GM19395 (cell line): ENCODE data around the gene VSX2.

ENCODE experiments used
- ATAC-seq: cut with Tn5 transposase; IDR thresholded peaks from one replicate; pipeline ENCODE4 v1.9.1; 2021; ENCODE audit warnings: mild to moderate bottlenecking, moderate library complexity; ENCODE audit not compliant: unreplicated experiment

Gene VSX2

GRCh38 chr14:74238974-74239847, at the start of gene VSX2:
Gene VSX2 (plus strand): TSS chr14:74239449. CDS start chr14:74239562, 113 bp downstream.
- no peak for ATAC-seq

DNA sequence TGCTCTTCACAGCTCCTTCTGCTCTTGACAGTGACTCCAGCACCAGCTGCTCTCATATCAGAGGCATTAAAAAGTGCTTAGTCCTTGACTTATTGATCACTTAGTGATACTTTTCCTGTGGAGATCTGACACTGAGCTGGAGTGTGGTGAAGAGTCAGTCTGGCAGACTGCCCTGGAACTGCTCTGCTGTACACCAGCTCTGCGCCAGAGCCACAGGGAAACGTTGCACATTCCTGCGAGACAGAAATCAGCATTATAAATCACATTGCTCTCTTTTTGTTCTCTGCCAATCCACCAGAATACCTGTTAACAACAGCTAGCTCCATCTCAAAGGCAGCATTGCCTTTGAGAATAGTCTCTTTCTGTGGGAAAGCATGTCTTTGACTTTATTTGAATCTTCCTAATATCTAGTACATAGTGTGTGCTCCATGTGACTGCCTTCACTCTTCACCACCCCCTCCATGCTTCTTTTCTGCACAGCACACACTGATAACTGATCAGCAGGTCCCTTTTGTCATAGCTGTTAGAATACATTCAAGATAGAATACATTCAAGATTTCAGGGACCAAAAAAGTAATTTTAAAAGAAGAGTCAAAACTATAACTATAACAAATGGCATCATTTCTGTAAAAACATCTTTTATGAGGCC, 48.2 kb upstream of the VSX2 start:
- no peak for ATAC-seq

DNA sequence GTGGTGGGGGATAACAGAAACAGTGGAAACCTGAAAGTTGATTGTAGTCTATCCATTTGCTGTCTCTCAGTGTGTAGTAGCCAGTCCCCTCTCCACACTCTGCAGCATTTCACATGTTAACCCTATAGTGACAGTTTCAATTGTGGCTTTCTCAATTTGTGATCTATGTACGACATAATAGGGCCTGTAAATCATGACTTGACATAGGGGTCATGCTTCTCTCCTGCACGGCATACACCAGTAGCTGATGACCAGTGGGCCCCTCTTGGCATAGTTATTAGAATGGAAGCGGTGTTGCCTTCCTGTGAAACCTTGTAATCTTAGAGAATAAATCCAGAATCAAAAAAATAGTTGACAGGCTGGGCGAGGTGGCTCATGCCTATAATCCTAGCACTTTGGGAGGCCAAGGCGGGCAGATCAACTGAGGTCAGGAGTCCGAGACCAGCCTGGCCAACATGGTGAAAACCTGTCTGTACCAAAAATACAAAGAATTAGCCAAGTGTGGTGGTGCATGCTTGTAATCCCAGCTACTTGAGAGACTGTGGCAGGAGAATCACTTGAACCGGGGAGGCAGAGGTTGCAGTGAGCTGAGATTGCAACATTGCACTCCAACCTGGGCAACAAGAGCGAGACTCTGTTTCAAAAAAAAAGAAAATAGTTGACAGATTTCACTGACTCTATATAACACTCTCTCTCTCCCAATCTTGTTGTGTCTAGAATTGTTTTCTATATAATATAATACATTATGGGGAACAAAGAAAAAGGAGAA, 44.6 kb upstream of the VSX2 start:
- ATAC-seq, result no peak

GRCh38 chr14:74195623-74196022, 43.6 kb upstream of the VSX2 start:
- ATAC-seq, result no peak

DNA sequence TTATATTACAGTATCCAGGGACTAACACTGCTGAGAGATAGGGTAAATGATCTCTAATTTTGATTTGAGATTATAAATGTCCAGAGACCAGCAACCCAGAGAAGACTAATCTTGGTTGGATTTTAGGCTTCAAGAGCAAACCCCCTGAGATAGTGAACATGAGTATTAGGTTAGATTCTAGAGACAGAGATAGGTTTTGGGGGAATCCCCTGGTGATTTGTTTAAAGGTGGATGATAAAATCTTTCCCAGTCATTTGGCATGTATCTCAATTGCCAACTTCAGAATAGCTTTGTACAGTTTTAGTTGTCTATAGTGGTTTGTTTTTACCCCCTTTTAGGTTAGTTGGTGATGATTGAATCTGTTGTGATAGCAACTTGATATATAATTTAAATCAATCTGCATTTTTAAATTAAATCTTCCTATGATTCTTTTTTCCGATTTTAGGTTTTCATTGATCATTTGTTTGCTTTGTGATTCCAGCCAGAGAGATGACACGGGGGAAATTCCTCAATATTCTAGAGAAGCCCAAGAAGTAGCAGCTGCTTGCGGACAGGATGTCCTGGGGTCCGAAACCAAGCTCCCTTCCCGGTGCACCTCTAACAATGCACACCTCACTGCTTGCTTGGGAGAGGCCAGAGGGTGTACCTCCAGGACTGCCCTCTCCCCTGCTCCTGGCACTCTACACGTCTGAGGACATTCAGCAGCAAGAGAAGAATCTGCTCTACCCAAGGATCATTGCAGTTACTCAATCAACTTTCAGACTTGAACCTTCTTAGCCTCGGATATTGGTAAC, 40.6 kb upstream of the VSX2 start:
- ATAC-seq, result no peak

- ATAC-seq, result no peak
Measured at GRCh38 chr14:74202113-74202512, 37.1 kb upstream of the VSX2 start.

- ATAC-seq, result no peak
Measured at GRCh38 chr14:74203639-74204038, 35.6 kb upstream of the VSX2 start.

GRCh38 chr14:74204491-74204890, 34.8 kb upstream of the VSX2 start:
- no peak for ATAC-seq

DNA sequence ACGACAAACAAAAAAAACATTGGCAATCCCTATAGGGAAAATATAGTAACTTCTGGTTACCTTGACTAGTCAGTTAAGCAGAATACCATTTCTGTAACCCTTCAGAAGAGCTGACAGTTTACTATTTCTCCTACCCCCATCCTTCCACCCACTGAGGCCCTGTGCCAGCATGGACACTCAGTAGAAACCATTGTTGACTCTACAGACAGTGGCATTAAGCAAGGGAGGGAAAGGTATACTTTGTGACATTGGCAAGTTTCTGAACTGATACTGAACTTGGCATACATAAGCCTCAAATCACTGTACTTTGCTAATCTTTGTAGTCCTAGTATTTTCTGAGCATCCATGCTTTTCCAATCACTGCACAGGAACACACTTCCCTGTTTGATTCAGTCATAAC, 33.4 kb upstream of the VSX2 start:
- ATAC-seq, result no peak

GRCh38 chr14:74207943-74208342, 31.3 kb upstream of the VSX2 start:
- no peak for ATAC-seq

DNA sequence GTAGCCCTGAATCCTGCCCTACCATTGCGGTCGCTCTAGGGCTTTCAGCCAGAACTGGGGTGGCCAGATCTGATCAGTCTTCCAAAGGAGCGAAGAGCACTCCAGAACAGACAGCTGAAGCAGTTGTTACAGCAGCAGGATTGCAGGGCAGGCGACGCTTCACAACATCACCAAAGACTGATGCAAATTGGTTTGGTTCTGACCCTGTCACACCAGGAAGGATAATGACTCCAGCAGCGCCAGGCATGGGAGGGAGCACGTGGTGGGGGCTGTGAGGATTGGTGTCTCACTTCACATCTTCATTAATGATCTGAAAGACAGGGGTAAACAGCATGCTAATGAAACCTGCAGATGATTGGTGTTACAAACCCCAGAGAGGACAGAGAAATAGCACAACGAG, 30.6 kb upstream of the VSX2 start:
- no peak for ATAC-seq

- ATAC-seq, result no peak
Measured at GRCh38 chr14:74211945-74212580, 27.2 kb upstream of the VSX2 start.

- no peak for ATAC-seq
Measured at GRCh38 chr14:74213907-74214803, 25.1 kb upstream of the VSX2 start.

DNA sequence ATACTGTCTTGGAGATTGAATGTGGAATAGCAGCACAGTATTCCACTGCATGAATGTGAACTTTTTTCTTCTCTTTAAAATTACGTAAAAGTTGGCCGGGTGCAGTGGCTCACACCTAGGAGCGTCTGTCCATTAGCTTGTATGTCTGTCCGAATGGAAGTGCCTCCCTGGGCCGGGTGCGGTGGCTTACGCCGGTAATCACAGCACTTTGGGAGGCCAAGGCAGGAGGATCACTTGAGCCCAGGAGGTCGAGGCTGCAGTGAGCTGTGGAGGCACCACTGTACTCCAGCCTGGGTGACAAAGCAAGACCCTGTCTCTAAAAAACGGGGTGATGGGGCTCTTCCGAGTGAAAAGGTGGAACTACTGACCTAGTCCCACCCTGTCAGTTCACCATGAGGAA, 22.6 kb upstream of the VSX2 start:
- no peak for ATAC-seq

- peak; percentile 60 for ATAC-seq
Measured at GRCh38 chr14:74217672-74218448, 21.4 kb upstream of the VSX2 start.

GRCh38 chr14:74218462-74218861, 20.8 kb upstream of the VSX2 start:
- no peak for ATAC-seq

DNA sequence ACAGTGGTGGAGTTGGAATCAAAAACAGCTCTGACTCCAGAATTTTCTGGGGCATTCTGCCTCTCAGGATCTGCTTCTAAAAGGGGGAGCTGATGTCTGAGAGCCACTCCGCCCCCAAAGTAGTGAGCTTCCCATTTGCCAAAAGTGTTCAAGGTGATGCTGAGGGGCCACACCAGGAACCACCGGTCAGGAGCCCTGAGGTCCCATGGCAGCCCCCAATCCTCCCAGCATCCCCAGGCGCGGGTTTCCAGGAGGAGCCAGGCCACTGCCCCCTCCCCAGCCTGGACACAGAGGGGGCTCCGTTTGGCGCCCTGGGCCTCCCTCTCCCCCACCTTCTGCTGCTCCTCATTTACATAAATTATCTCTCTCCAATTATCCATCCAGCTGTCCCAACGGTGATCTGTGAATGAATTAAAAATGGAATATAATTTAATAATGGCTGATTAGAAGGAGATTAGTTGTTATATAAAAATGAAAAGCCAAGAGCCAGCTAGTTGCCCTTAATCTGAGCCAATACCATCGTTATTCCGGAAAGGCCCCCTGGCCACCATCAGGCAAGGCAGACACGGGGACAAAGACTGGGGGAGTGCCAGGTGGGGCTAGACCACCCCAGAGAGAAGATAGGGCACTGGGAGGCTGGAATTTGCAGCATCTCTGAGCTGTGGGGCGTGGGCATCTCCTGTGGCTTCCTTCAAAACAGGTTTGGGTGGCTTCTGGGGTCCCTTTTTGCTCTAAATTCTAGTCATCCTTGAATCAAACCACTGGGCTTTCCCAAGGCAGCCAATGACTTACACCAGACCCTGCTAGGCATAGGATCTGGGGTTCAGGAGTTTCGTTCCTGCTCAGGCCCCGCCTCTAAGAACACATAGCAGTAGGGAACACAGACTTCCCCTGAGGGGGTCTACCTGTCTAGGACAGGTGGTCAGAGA, 19.7 kb upstream of the VSX2 start:
- no peak for ATAC-seq
